HPDE6-E6E7 (cell line): ENCODE results near the gene ZBTB20.

ENCODE experiments used
- DNase-seq: peaks from one replicate; pipeline ENCODE4 v3.0.0; 2011; ENCODE audit warnings: missing footprints; ENCODE audit errors: extremely low spot score

ZBTB20 gene

DNA sequence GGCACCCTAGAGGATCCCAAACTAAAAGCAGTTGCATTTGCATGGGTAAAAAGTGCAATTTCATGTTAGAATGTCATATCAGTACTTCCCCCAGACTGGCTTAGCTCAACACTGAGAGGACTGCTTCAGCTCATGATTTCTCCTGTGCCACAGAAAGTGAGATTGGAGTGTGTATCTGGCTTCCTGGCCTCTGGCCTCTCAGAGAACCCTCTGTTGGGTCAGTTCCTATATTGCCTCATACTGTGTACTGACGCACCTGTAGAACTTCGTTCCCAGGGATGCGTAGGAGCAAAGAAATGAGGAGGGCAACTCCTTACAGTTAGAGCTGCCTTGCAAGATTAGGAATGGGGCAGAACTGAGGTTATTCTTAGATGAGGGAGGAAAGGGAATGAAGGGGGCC lies 512.5 kb downstream of the ZBTB20 start:
- no peak for DNase-seq

DNA sequence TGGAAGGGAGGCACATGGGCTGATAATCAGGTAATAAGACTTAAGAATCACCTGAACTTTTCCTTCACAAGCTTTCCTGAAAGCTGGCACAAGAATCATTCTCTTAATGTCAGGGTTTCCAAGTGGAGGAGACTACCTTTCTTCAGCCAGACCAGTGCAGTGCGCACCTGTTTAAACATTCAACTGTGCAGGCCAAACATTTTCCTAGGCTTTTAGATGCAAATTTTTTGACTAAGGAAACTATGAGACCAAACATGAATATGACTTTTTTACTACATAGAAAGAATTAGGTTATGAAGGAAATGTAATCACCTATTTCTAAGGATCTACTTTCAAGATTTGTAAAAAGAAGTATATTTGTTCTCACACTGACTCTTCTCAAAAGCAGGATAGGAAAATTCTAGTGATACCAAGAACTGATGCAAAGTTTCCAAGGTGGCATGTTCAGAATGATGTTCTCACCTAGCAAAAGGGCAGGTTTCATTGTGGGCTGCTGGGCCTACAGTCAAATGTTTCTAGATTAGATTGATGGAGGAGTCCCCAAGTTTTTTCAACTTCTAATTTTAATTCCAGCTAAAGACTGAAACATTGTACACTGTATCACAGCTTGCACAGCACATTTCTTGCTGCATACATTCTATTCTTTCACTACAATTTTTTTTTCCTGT lies 514.2 kb downstream of the ZBTB20 start:
- DNase-seq = no peak

DNA sequence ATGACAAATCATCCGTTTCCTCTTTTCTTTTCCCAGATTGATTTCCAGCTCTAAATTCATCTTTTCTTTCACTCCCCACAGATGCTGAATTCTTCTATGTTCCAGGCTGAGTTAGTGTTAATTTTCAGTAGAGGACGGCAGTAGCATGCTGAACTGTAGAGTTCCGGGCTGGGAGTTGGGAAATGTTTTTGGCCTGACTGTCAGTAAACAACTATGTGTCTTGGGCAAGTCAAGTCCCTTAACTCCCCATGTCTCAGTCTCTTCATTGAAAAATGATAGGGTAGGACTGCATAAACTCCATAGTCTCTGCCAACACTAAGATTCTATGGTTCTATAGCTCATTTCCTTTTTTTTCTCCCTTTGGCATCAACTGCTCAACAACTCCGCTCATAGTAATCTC lies 519.3 kb downstream of the ZBTB20 start:
- no peak for DNase-seq

DNA sequence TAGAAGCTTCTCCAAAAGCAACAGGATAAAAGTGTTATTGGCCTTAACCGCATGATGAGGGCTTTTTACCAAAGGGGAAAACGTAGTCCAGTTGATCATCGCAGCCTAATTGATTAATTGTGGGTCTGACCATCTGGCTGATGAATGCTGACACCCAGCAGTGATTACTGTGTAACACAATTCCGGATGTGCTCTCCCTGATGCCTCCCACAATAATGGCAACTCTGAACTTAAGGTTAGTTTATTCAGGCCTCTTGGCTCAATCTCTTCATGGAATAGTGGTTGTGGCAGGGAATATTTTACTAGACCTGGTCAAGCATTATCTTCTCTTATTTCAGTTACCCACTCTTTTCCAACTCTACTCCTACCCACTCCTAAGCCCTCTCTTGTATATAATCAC lies 520.3 kb downstream of the ZBTB20 start:
- DNase-seq = no peak

DNA sequence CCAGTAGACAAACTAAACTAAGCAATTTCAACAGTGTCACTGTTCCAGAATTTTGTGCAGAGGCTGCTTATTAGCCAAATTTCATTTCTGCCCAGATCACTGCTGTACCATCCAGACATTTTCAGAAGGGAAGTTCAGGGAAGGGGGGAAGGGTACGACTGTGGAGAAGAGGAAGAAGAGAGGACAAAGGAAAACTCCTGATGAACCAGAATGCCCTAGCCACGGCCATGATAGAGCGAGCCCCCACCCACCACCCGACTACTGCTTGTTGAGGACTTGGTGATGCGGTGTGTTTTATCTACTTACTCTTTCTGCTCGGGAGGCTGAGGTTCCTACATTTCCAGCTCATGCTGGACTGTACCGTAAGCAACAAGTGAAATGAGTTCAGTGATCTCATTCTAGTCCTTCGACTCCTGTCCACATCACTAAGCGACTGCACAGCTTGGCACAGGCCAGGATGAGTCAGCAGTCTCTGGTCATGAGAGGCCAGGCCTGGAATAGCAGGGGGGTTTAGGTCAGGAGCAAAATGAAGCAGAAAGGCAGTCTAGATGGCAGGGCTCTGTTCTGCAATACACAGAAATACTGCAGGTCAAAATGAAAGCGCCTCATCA lies 522.4 kb downstream of the ZBTB20 start:
- DNase-seq = peak; percentile 73

DNA sequence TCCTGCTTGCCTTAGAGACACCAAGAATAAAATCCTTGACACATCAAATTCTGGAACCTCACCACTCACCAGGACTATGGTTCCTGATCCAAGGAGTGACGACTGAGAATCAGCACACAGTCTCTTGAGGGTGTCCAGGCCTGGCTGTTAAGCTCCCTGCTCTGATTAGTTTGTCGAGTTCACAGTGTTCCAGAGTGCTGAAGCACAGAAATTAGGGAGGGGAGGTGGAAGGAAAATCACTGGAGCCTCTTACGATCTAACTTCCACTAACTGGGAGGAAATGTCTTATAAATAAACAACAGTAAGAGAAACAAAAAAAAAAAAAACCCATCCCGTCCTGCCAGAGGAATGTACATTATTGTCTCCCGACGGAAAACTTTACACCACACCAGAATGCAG lies 523.0 kb downstream of the ZBTB20 start:
- DNase-seq = no peak

DNA sequence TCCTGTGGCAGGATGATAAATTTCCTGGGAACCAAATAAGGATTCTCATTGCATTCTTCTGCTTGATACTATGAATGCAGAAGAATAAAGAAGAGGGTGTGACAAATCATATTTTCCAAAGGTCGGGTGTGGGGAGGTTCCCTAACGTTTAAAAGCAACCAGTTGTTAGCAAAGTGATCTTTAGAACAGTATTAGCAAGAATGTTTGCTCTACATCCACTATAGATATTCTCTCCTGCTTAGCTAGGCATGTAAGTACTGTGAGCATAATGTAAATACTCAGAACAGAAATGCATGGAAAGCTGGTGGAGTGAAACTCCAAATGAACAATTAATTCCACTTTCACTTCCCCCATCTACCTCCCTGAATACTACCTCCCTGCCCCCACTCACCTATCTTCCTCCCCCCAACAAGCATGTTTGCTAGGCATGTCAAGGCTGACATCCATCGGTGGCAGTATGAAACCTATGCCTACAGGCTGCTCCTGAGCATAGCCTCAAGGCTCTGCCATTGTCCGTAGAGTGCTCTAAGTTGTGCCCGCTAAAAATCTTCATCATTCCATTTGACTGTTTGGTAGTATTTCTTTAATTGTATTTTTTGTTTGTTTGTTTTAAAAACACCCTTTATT lies 523.6 kb downstream of the ZBTB20 start:
- DNase-seq = no peak

DNA sequence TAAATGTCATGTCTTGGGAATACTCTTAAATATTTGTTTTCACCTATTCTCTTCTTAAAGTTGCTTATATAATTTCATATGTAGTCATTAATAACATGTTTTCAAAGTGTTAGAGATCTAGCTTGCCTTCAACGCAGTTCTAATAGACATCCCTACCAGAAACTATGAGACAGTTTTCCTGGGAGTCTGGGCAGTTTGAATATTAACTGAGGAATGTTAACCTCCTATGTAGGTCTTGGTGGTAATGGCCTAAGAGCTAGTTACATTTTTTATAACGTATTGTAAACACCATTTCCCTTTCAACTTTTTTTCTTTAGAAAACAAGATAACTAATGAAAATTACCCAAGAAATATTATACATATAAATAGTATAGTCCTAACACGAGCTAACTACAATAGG lies 525.1 kb downstream of the ZBTB20 start:
- no peak for DNase-seq

DNA sequence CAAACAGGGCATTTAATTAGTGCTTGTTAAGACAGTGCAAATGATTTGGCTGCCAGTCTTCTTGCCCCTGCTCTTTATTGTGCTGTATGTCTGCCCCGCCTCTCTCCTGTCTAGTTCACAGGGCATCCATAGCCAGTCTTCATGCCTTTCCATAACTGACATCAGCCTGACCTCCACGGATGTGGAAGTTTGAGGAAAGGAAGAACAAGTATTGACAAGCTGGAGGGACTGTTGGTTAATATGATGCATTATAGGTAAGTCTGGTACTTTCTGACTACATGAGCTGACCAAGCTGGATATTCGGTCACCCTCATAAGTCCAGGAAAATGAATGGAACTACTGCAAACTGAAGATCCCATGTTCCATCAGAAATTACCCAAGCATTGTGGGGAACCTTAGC lies 527.3 kb downstream of the ZBTB20 start:
- DNase-seq = peak; percentile 2

DNA sequence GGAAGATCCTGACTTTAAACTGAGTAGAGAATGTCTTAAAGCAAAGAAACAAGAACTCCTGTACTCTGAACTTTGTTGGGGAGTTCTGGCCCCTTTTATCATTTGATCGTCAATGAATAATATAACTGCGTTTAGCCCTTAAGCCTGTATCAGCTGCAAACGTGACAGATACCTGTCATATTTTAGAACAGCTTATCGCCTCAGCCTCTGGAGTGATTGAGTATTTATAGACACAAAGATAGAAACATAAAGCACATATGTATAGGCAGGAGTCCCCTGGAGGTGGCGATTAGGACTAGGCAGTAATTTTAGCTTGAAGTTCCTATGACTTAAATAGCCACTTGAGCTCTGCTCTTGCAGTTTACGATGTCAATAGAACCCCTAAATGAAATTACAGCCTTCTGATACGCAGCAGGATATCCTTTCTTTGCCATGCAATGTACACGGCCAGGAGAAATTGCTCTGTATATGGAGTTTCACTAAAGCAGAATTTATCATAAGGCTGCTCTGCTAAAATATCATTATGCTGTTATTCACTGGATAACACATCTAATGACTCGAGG lies 531.5 kb downstream of the ZBTB20 start:
- DNase-seq = no peak

DNA sequence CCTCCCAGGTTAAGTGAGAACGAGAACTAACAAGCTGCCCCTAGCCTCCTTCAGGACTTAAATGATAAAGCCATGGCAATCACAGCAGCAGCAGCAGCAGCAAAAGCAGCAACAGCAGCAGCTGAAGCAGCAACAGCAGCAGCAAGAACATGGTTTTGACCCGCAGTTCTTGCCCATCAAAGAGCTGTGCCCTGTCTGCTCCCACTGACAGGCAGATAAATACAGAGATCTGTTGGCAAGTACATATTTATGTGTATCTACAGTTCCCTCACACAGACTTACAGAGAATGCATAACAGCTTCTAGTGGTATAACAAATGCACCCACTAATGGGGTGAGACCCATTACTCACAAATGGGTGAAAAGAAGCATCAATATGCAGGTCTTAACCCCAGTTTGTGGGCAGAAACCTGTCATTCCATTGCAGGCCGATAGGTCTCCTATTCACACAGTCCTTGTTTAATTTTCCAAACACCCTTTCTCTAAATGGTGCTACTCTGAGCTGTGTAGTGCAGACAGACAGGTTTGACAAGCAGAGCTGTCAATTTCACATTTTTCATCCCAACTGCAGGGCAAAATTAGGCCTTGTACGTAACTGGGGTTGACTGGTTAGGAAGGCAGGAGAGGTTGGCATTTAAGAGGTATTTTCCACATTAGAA lies 537.0 kb downstream of the ZBTB20 start:
- DNase-seq = no peak

DNA sequence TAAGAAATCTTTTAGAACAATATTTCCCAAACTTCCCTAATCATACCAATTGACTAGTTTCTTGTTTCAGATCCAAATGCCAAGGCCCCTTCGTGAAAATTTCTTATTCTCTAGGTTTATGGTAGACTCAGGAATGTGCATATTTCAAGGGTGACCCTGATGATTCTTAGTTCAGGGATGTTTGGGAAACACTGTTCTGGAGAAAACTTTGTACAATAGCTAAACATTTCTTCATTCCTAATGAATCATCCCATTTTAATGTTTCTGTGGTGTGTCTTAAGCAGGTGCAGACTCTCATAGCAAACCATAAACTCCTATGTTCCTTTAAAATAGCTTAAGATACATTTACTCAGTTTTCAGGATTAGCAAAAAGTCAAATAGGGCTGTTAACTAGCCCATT lies 538.8 kb downstream of the ZBTB20 start:
- peak; percentile 25 for DNase-seq

DNA sequence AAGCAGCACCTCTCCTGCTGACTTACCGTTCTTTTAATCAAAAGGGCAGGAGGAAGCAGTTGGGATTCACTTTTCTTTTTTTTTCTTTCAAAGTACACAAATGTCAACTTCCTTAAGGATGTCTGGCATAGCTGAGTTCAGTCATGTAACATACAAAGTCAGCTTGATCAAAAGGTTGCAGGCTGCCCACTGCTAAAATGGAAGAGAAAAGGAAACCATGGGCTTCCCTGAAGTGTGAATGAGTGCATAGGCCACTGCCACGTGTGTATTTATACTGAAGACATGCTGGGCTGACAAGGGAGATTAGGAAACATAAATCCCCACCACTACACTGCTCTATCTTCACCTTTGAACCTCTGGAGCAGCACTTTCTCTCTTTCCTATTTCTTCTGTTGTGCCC lies 540.8 kb downstream of the ZBTB20 start:
- DNase-seq = no peak

DNA sequence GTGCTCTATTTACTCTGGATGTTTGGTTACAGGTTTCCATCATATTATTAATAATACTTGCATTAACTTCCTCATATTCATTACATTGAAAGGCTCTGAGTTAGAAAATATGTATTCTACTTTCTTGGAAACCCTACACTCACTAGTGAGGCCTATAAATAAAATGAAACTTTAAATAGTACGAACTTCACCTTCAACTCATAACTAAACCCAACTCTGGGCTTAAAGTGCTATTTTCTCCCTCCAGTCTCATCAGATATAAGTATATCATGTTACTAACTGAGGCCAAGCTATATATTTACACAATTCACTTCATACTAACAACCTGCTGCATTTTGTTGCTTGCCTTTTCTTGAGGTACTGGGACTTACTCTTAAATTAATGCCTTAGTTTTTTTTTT lies 546.5 kb downstream of the ZBTB20 start:
- no peak for DNase-seq

DNA sequence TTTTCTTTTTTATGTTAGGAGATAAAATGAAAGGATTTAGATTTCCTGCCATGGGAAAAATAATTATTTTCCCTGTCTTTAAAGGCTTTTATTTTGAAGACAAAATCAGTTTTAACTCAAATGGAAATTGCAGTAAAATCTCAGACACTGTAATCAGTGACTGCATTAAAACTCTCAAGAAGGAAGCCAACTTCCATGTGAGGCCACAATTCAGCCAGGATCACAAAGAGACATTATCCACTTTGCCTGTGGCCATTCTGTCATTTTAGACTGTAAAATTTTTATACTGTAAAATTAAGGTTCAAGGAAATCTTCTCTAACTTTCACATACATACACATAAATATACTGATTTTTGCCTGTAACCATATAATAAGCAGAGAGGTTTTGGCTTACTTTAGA lies 549.2 kb downstream of the ZBTB20 start:
- no peak for DNase-seq

DNA sequence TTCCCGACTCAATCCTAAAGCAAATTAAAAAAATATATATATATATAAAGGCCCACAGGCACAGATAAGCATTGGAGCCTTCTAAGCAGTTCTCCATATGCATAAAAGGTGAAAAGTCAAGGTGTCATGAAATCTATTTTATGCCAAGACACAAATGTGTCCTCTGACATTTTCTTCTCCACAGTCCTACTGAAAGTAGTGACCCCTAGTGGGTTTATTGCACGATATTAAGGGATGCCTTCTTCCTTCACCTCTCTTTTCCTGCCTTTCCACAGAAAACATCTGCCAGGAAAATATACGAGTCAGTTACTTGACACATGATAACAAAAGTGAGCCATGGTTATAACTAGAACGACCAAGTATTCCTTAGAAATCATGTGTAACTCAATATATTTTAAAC lies 550.1 kb downstream of the ZBTB20 start:
- DNase-seq = no peak

DNA sequence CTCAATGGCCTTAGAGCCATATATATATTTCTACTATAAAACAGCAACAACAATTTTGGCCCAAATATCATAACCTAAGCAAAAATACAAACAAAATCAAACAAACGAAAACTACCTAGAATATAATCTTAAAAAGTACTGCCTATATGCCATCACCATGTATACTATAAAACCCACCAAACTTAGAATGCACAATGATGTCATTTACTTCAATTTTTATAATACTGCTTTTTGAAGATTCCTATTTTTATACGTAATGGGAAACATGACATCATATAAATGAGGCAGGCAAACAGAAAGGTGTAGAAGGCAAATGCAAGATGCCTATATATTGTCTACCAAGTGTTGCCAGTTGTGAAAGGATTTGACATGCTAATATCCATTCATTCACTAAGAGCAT lies 550.9 kb downstream of the ZBTB20 start:
- DNase-seq = no peak

DNA sequence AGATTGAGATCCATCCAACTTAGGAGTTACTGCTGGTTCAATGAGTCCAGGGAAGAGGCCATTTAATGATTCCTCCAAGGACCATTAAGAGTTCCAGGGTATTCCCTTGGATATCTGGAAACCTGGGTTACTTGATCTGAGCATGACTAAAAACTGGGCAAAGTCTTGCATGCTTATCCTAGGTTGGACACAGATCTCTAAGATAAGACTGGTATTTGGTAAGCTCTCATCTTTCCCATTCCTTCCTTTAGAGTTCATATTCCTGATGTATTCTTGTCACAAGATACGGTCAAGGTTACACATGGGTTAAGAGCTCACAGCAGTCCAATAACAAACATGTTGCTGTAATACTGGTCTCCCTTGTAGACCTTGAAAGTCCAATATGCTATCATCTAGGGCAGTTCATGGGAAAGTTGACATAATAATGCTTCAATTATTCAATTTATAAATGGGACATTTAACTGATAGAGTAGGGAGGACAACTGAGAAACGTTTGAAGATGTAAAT lies 551.5 kb downstream of the ZBTB20 start:
- DNase-seq = no peak

DNA sequence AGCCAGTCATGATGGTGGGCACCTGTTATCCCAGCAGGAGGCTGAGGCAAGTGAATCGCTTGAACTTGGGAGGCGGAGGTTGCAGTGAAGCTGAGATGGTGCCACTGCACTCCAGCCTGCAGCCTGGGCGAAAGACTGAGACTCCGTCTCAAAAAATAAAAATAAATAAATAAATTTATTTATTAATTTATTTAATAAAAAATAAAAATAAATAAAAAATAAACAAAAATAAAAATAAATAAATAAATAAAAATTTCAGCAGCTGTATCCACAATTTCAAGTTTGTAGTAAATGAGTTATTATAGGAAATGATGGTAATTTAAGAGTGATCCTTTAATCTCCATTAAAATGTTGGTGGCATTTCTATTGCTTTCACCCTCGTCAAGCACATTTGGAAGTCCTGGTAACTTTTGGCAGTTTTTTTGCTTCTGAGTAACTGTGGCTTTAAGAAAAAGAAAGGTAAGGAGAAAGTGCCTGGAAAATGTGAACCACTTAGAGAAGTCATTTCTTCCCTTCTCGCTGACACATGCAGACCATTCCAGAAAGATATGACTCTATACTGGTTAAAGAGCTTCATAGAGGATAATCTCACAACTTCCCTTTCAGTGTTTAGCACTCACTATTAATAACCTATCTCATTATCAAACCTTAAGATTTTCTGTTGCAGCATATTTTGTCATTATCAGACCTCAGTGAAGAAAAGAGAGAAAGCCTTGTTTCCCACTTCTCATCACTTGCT lies 556.6 kb downstream of the ZBTB20 start:
- no peak for DNase-seq

DNA sequence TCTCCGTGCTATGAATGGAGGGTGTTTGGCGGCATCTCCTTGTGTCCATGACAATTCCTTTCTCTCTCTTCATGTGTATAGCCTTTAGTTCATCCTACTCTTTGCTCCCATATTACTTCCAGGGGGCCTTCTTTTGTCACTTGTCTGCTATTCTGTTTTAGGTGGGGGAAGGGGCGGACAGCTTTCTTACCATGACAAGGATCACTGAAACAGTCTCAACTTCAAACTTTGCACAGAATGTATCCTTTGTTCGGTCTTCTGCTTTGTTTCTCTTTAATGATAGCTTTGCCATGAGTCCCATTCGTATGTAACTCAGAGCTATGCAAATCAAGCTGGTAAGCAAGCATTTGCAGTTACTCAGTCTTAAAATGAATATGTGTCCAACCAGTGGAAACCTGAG lies 559.1 kb downstream of the ZBTB20 start:
- DNase-seq = no peak

DNA sequence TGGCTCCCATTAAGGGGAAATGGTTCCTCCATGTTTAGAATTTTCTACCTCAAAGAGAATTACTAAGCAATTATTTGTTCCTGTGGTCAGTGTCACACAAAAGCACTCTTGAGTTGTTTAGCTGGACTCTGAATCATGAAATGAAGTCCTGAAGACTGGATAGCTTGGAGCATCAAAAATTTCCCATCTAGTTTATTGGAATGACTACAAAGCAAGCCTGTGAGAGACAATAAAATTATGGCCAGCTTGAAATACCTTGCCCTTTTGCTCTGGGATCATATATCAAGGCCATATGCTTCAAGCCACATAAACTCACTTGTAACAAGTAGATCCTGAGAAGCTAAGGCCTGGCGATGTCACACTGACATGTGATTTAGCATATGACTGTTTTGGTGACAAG lies 561.0 kb downstream of the ZBTB20 start:
- DNase-seq = no peak

DNA sequence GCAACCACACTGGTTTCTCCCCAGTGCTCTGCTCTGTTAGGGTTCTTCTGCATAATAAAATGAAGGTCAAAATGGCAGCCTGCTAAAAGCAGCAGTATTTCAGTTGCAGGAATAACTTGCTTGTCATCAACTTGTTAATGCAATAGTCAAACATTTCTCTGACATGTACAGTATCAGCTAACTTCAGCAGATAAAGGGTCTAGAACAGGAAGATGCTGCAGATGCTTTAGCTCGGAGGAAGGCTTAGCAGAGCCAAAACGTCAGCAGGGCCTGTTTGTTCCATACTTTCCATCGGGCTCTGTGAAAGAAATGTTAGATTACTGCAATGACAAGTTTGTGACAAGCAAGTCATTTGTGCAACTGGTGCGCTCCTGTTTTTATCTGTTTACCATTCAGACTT lies 561.4 kb downstream of the ZBTB20 start:
- no peak for DNase-seq
